ENCODE data around the gene PTPRM. TPM values are rescaled to one million over a fixed set of nuclear protein-coding genes. Genes with fewer than 3 reads are reported as not detected.

Gene PTPRM
- total RNA-seq, 1 experiment from 2014 or later = 6.2 TPM

GRCh38 chr18:8264861-8265411 is 697.8 kb downstream of the PTPRM start:
- H3K79me1 ChIP-seq (ENCODE audit: insufficient read depth, low read depth, low read length, poor library complexity, severe bottlenecking) = no peaks in the 10 kb centered on the region
- no peak overlapping the region for H3K18ac ChIP-seq (ENCODE audit: insufficient read length, low read depth, low read length)
- no peak overlapping the region for H3K4ac ChIP-seq (ENCODE audit: low read depth, low read length)
- H3K4me2 ChIP-seq (ENCODE audit: insufficient read depth, insufficient read length, low read length) = no peak overlapping the region
- no peak overlapping the region for H2AK5ac ChIP-seq (ENCODE audit: insufficient read length, low read length)
- H3K27ac ChIP-seq (ENCODE audit: insufficient read length, low read depth, low read length) = no peak overlapping the region
- DNase-seq = no peak
- Mint-ChIP-seq H3K4me3 (no peak overlapping the region), H3K4me1 (peaks cover 21 to 23% of the 10 kb centered on the region in 2 experiments), H3K27me3 (ENCODE audit: low read depth) (no peaks in the 10 kb centered on the region), H3K36me3 (ENCODE audit: insufficient read depth in 1 of 3, low read depth in 3 of 3) (no peaks in the 10 kb centered on the region), H3K27ac (no peak overlapping the region), H3K9me3 (no peaks in the 10 kb centered on the region)
- no peak overlapping the region for H4K5ac ChIP-seq (ENCODE audit: insufficient read length, low read depth, low read length)
- H3K14ac ChIP-seq (ENCODE audit: insufficient read depth, low read length) = no peak overlapping the region
- no peak overlapping the region for H4K91ac ChIP-seq (ENCODE audit: insufficient read length, low read depth, low read length)
- H3K9me3 ChIP-seq (ENCODE audit: control insufficient read depth, low read depth, low read length) = no peaks in the 10 kb centered on the region
- no peak overlapping the region for H4K8ac ChIP-seq (replicated peaks; ENCODE audit: insufficient read length, low read depth, low read length)
- no CpG with 5 or more reads among the region's 6 CpGs for WGBS (ENCODE audit: extremely low coverage, insufficient read length, low lambda C conversion rate)
- no peak for TF ChIP-seq CTCF (conservative IDR thresholded peaks at IDR 0.05)
- H2AFZ ChIP-seq (ENCODE audit: low read length) = no peak overlapping the region
- H4K20me1 ChIP-seq (ENCODE audit: control insufficient read depth, insufficient read depth, insufficient read length) = no peaks in the 10 kb centered on the region
- H2BK20ac ChIP-seq (ENCODE audit: low read depth, low read length, poor library complexity, severe bottlenecking) = no peak overlapping the region
- no peak overlapping the region for H2BK15ac ChIP-seq (ENCODE audit: low read depth, low read length)
- no peak overlapping the region for H3K56ac ChIP-seq (ENCODE audit: insufficient read length, low read depth, low read length)
- H3K9ac ChIP-seq (ENCODE audit: extremely low read depth, insufficient read length, low read length) = no peak overlapping the region
- no peak overlapping the region for H3T11ph ChIP-seq (ENCODE audit: low read length)
- H2BK120ac ChIP-seq (ENCODE audit: low read depth, low read length, poor library complexity, severe bottlenecking) = no peak overlapping the region
- no peaks in the 10 kb centered on the region for H3K23me2 ChIP-seq (ENCODE audit: insufficient read length, low read depth, low read length, poor library complexity, severe bottlenecking)
- H2BK12ac ChIP-seq (ENCODE audit: insufficient read length, low read depth, low read length) = no peak overlapping the region
- no peaks in the 10 kb centered on the region for H3K4me1 ChIP-seq (ENCODE audit: insufficient read depth, low read length)
- H2BK5ac ChIP-seq (ENCODE audit: insufficient read length, low read length) = no peak overlapping the region
- no peaks in the 10 kb centered on the region for H3K27me3 ChIP-seq (ENCODE audit: insufficient read depth, low read length)
- no peak overlapping the region for H3K23ac ChIP-seq (ENCODE audit: insufficient read length, low read depth, low read length)
- H3K79me2 ChIP-seq (ENCODE audit: insufficient read depth, low read length) = no peaks in the 10 kb centered on the region
